ENCODE data around the gene LHPP. TPM values are rescaled to one million over a fixed set of nuclear protein-coding genes. Genes with fewer than 3 reads are reported as not detected.

Gene LHPP
- total and polyA plus RNA-seq, 10 of the 15 experiments (the other 5 are each of a cell fraction or from before 2014, with no cell fraction given): 0.79 to 9.8 (median 6.7) TPM

DNA sequence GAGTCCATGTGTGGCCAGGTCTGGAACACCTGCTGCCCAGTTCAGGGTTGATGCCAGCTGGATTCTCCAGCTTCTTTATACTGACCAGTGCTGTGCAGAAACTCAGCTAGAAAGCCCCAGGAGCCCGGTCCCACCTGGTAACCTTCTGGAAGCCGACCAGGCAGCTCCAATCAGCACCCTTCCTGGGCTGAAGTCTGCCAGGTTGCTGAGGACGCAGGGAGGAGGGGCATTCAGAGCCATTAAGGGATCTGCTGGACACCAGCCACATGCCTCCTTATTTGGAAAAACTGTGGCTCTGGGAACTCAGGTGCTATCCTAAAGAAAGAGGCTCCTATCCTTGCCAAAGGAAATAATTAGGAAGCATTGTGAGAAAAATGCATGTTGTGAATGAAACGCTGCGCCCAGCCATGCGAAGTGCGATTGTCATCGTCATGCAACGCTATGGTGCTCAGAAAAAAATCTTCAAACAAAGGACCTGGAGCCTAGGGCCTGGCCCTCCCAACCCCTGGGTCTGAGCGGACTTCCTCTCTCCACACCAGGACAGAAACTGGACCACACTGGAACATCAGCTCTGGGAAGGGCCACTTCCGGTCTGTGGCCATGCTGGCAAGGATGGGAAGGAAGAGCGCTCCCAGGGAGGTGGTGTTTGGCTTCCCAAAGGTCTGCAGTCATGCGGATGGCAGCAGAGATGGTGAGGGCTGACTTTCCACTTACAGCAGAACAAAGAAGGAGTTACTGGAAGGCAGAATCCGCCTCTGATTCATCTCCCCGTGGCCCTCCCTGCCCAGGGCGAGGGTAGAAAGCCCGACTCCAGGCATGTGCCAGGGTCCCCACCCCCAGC is 192.4 kb downstream of the LHPP start:
- Histone ChIP-seq H3K36me3 (ENCODE audit: control insufficient read depth in 2 of 2, insufficient read depth in 2 of 2, low read length in 1 of 2) (peaks cover 5 to 6% of the 10 kb centered on the region in 2 experiments), H3K9me3 (replicated peaks; ENCODE audit: control insufficient read depth, insufficient read depth, low read length) (no peaks in the 10 kb centered on the region), H4K20me1 (ENCODE audit: control insufficient read depth, insufficient read depth) (peaks cover 2% of the 10 kb centered on the region), H3K4me1 (ENCODE audit: control insufficient read depth, insufficient read depth, low read length) (peaks cover 43% of the 10 kb centered on the region), H2AFZ (ENCODE audit: control insufficient read depth, low read depth, low read length) (no peak overlapping the region), H3K4me2 (ENCODE audit: control insufficient read depth, insufficient read depth) (no peak overlapping the region), H3K27ac (ENCODE audit: control insufficient read depth, insufficient read depth) (no peak overlapping the region), H3K4me3 (no peak overlapping the region), H3K79me2 (ENCODE audit: control insufficient read depth, insufficient read depth, low read length) (peaks cover 2% of the 10 kb centered on the region; the same call in 1 of the 2 replicates), H3K9ac (ENCODE audit: control insufficient read depth, insufficient read depth, low read length) (no peak overlapping the region), H3K27me3 (replicated peaks in 1 of 2; ENCODE audit: control insufficient read depth in 2 of 2, insufficient read depth in 2 of 2, low read length in 1 of 2) (no peaks in the 10 kb centered on the region)
- intact Hi-C loops (cut with micrococcal nuclease; ENCODE audit: unreplicated experiment) (no loop called here), in situ Hi-C loops (cut with MboI) (no loop called here)
- ChIA-PET SMC1A (ENCODE audit: uncharacterized antibody, unreplicated experiment) (interaction anchor here (1.2 to 1.6 kb wide), 4 partner anchors 32 to 79 kb away, joined by 3 to 7 read pairs (median 4); no protein-coding TSS in a partner anchor), CTCF (no interaction called here), POLR2A (interaction anchor here (1.1 kb wide), 1 partner anchor 80 kb away, joined by 4 read pairs; no protein-coding TSS in a partner anchor), RAD21 (ENCODE audit: unreplicated experiment) (interaction anchor here (1.0 to 1.1 kb wide), 2 partner anchors 35 to 65 kb away, joined by 3 read pairs; no protein-coding TSS in a partner anchor)
- FAIRE-seq (no peak), DNase-seq (ENCODE audit: low read depth, low spot score) (no peak), ATAC-seq (no peak)
- BruUV-seq (replicated peaks): no TSS peak
- WGBS (ENCODE audit: insufficient coverage, insufficient replicate concordance, low lambda C conversion rate, missing lambda C conversion rate): 81% methylated on average over 17 of the region's 17 CpGs
- no peak for TF ChIP-seq POLR2AphosphoS5 (IDR thresholded peaks at IDR 0.05; ENCODE audit: low read length)
- TF ChIP-seq NFXL1 (IDR thresholded peaks at IDR 0.05; ENCODE audit: borderline replicate concordance): no peak
- no peak for TF ChIP-seq SP1 (IDR thresholded peaks at IDR 0.05; ENCODE audit: low read depth, low read length)
- no peak for TF ChIP-seq HDAC6 (IDR thresholded peaks at IDR 0.05; ENCODE audit: unreplicated experiment)
- TF ChIP-seq NR2C2 (IDR thresholded peaks at IDR 0.05; ENCODE audit: borderline replicate concordance, control insufficient read depth, insufficient read length, low read depth): no peak
- TF ChIP-seq, protein P1, sequence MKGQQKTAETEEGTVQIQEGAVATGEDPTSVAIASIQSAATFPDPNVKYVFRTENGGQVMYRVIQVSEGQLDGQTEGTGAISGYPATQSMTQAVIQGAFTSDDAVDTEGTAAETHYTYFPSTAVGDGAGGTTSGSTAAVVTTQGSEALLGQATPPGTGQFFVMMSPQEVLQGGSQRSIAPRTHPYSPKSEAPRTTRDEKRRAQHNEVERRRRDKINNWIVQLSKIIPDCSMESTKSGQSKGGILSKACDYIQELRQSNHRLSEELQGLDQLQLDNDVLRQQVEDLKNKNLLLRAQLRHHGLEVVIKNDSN (IDR thresholded peaks at IDR 0.05; ENCODE audit: borderline replicate concordance, extremely low read length, insufficient read depth, low read depth, low read length): no peak
- TF ChIP-seq, protein P2, sequence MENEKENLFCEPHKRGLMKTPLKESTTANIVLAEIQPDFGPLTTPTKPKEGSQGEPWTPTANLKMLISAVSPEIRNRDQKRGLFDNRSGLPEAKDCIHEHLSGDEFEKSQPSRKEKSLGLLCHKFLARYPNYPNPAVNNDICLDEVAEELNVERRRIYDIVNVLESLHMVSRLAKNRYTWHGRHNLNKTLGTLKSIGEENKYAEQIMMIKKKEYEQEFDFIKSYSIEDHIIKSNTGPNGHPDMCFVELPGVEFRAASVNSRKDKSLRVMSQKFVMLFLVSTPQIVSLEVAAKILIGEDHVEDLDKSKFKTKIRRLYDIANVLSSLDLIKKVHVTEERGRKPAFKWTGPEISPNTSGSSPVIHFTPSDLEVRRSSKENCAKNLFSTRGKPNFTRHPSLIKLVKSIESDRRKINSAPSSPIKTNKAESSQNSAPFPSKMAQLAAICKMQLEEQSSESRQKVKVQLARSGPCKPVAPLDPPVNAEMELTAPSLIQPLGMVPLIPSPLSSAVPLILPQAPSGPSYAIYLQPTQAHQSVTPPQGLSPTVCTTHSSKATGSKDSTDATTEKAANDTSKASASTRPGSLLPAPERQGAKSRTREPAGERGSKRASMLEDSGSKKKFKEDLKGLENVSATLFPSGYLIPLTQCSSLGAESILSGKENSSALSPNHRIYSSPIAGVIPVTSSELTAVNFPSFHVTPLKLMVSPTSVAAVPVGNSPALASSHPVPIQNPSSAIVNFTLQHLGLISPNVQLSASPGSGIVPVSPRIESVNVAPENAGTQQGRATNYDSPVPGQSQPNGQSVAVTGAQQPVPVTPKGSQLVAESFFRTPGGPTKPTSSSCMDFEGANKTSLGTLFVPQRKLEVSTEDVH (IDR thresholded peaks at IDR 0.05; ENCODE audit: low read depth, partially characterized antibody): no peak
- TF ChIP-seq, protein P3, sequence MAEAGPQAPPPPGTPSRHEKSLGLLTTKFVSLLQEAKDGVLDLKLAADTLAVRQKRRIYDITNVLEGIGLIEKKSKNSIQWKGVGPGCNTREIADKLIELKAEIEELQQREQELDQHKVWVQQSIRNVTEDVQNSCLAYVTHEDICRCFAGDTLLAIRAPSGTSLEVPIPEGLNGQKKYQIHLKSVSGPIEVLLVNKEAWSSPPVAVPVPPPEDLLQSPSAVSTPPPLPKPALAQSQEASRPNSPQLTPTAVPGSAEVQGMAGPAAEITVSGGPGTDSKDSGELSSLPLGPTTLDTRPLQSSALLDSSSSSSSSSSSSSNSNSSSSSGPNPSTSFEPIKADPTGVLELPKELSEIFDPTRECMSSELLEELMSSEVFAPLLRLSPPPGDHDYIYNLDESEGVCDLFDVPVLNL (IDR thresholded peaks at IDR 0.05; ENCODE audit: low read depth, low read length): no peak
- TF ChIP-seq EP300 (IDR thresholded peaks at IDR 0.05; ENCODE audit: borderline replicate concordance in 1 of 2, control insufficient read depth in 1 of 2, low read depth in 2 of 2, low read length in 2 of 2): no peak
- TF ChIP-seq SMAD5 (IDR thresholded peaks at IDR 0.05; ENCODE audit: low read depth): no peak
- TF ChIP-seq, protein P4, sequence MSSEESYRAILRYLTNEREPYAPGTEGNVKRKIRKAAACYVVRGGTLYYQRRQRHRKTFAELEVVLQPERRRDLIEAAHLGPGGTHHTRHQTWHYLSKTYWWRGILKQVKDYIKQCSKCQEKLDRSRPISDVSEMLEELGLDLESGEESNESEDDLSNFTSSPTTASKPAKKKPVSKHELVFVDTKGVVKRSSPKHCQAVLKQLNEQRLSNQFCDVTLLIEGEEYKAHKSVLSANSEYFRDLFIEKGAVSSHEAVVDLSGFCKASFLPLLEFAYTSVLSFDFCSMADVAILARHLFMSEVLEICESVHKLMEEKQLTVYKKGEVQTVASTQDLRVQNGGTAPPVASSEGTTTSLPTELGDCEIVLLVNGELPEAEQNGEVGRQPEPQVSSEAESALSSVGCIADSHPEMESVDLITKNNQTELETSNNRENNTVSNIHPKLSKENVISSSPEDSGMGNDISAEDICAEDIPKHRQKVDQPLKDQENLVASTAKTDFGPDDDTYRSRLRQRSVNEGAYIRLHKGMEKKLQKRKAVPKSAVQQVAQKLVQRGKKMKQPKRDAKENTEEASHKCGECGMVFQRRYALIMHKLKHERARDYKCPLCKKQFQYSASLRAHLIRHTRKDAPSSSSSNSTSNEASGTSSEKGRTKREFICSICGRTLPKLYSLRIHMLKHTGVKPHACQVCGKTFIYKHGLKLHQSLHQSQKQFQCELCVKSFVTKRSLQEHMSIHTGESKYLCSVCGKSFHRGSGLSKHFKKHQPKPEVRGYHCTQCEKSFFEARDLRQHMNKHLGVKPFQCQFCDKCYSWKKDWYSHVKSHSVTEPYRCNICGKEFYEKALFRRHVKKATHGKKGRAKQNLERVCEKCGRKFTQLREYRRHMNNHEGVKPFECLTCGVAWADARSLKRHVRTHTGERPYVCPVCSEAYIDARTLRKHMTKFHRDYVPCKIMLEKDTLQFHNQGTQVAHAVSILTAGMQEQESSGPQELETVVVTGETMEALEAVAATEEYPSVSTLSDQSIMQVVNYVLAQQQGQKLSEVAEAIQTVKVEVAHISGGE (CRISPR knock-in tag; IDR thresholded peaks at IDR 0.05): no peak
- TF ChIP-seq STAT1 (conservative IDR thresholded peaks at IDR 0.05): no peak
